Parathyroid adenoma (tissue), 2 donors: ENCODE results near the gene OR2M3.

Experiments used
- H2AFZ ChIP-seq: fragments of 300-600 bp; sonication (generic); one replicate; pipeline ENCODE4 v1.7.0; 2017; ENCODE audit warnings: antibody characterized with exemption, mild to moderate bottlenecking
- H3K27ac ChIP-seq: fragments of 300-600 bp; sonication (generic); one replicate; pipeline ENCODE4 v1.7.0; 2017
- H3K27me3 ChIP-seq: fragments of 300-600 bp; sonication (generic); one replicate; pipeline ENCODE4 v1.7.0; 2017; ENCODE audit warnings: low read length; ENCODE audit not compliant: control insufficient read depth, insufficient read depth
- H3K36me3 ChIP-seq: fragments of 300-600 bp; sonication (generic); one replicate; pipeline ENCODE4 v1.7.0; 2017; ENCODE audit warnings: low read length; ENCODE audit not compliant: control insufficient read depth, insufficient read depth
- H3K4me1 ChIP-seq: fragments of 300-600 bp; sonication (generic); one replicate; pipeline ENCODE4 v1.7.0; 2017; ENCODE audit warnings: control low read depth
- H3K4me2 ChIP-seq: fragments of 300-600 bp; sonication (generic); one replicate; pipeline ENCODE4 v1.7.0; 2017; ENCODE audit warnings: low read length
- H3K4me3 ChIP-seq: fragments of 300-600 bp; sonication (generic); one replicate; pipeline ENCODE4 v1.7.0; 2017; ENCODE audit warnings: low read depth, low read length
- H3K79me2 ChIP-seq: fragments of 300-600 bp; sonication (generic); one replicate; pipeline ENCODE4 v1.7.0; 2017; ENCODE audit warnings: control low read depth
- H3K9ac ChIP-seq: fragments of 300-600 bp; sonication (generic); one replicate; pipeline ENCODE4 v1.7.0; 2017; ENCODE audit warnings: mild to moderate bottlenecking
- H3K9me3 ChIP-seq: fragments of 300-600 bp; sonication (generic); one replicate; pipeline ENCODE4 v1.7.0; 2017; ENCODE audit warnings: low read length; ENCODE audit not compliant: control insufficient read depth
- CTCF ChIP-seq: fragments of 300-600 bp; sonication (generic); IDR thresholded peaks from one replicate; pipeline ENCODE4 v1.7.0; 2017; ENCODE audit warnings: antibody characterized with exemption, mild to moderate bottlenecking
- donor health status: primary hyperparathyroidism.

OR2M3 gene

GRCh38 chr1:248164031-248164430 is 33.0 kb upstream of the OR2M3 start:
- Histone ChIP-seq H3K4me3 (no peak overlapping the region), H3K36me3 (no peaks in the 10 kb centered on the region), H3K27ac (no peak overlapping the region), H3K9ac (no peak overlapping the region), H3K4me1 (no peaks in the 10 kb centered on the region), H2AFZ (no peak overlapping the region), H3K4me2 (no peak overlapping the region), H3K9me3 (no peaks in the 10 kb centered on the region), H3K27me3 (no peaks in the 10 kb centered on the region), H3K79me2 (no peaks in the 10 kb centered on the region)
- TF ChIP-seq CTCF = no peak

GRCh38 chr1:248165186-248165585 is 31.9 kb upstream of the OR2M3 start:
- Histone ChIP-seq H3K27me3 (no peaks in the 10 kb centered on the region), H3K27ac (no peak overlapping the region), H2AFZ (no peak overlapping the region), H3K4me2 (no peak overlapping the region), H3K9ac (no peak overlapping the region), H3K9me3 (no peaks in the 10 kb centered on the region), H3K4me3 (no peak overlapping the region), H3K79me2 (no peaks in the 10 kb centered on the region), H3K36me3 (no peaks in the 10 kb centered on the region), H3K4me1 (no peaks in the 10 kb centered on the region)
- no peak for TF ChIP-seq CTCF

- no peak for TF ChIP-seq CTCF
- no peaks in the 10 kb centered on the region for H3K79me2 ChIP-seq
These were observed 22.5 kb upstream of the OR2M3 start, which contains the start of gene OR2M2 for GRCh38 chr1:248174521-248174920. TSS of gene OR2M2 (plus strand) at chr1:248174821. CDS start at chr1:248179986, 5,165 bp downstream.

GRCh38 chr1:248183996-248184395 is 13.1 kb upstream of the OR2M3 start:
- Histone ChIP-seq H3K79me2 (no peaks in the 10 kb centered on the region), H3K27me3 (no peaks in the 10 kb centered on the region), H3K4me1 (no peaks in the 10 kb centered on the region), H3K4me3 (no peak overlapping the region), H3K9me3 (no peaks in the 10 kb centered on the region), H3K27ac (no peak overlapping the region), H3K9ac (no peak overlapping the region), H3K36me3 (no peaks in the 10 kb centered on the region), H3K4me2 (no peak overlapping the region), H2AFZ (no peak overlapping the region)
- TF ChIP-seq CTCF = no peak

More at GRCh38 chr1:248174521-248174920, 22.5 kb upstream of the OR2M3 start, which contains the start of gene OR2M2:
- H3K4me3 ChIP-seq = no peak within 1 kb of the TSS
- H3K4me1 ChIP-seq = no peaks in the 10 kb centered on the region
- no peak within 1 kb of the TSS for H2AFZ ChIP-seq
- H3K9ac ChIP-seq = no peak within 1 kb of the TSS
- H3K36me3 ChIP-seq = no peaks in the 10 kb centered on the region
- H3K4me2 ChIP-seq = no peak within 1 kb of the TSS
- no peaks in the 10 kb centered on the region for H3K9me3 ChIP-seq
- H3K27me3 ChIP-seq = no peaks in the 10 kb centered on the region
- H3K27ac ChIP-seq = no peak within 1 kb of the TSS

- no peak for TF ChIP-seq CTCF
- H3K9me3 ChIP-seq = no peaks in the 10 kb centered on the region
- no peak overlapping the region for H3K27ac ChIP-seq
- H3K4me2 ChIP-seq = no peak overlapping the region
- no peaks in the 10 kb centered on the region for H3K27me3 ChIP-seq
- no peaks in the 10 kb centered on the region for H3K79me2 ChIP-seq
- no peaks in the 10 kb centered on the region for H3K36me3 ChIP-seq
- H3K4me3 ChIP-seq = no peak overlapping the region
- H3K9ac ChIP-seq = no peak overlapping the region
- H2AFZ ChIP-seq = no peak overlapping the region
- no peaks in the 10 kb centered on the region for H3K4me1 ChIP-seq
These were observed 9.7 kb upstream of the OR2M3 start for GRCh38 chr1:248187363-248187762.
